ENCODE measurements around the gene MLST8.
"Not testable (repeated sequence)": the region's sequence is repeated elsewhere in the genome, so short reads cannot be mapped to it uniquely, and the experiment has no call there.

Gene MLST8

DNA sequence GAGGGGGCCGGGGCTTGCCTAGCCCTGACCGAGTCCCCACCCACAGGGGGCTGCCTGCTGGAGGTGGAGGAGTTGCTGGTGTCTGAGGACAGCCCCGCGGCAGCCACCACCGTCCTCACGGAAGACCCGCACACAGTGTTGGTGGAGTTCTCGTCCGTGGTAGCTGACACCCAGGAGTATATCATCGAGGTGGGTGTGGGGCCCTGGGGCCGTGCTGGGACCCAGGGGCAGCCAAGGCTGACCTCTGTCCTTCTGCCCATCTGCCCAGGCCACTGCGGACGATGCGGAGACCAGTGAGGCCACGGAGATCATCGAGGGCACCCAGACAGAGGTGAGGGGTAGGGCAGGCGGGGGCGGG, 29.5 kb downstream of the MLST8 start:
- Mint-ChIP-seq H3K27ac (no peak overlapping the region), H3K4me3 (no peak overlapping the region), H3K4me1 (ENCODE audit: low read depth) (no peaks in the 10 kb centered on the region), H3K36me3 (ENCODE audit: low read depth) (peaks cover 8% of the 10 kb centered on the region), H3K27me3 (peaks cover 2% of the 10 kb centered on the region), H3K9me3 (no peaks in the 10 kb centered on the region)

DNA sequence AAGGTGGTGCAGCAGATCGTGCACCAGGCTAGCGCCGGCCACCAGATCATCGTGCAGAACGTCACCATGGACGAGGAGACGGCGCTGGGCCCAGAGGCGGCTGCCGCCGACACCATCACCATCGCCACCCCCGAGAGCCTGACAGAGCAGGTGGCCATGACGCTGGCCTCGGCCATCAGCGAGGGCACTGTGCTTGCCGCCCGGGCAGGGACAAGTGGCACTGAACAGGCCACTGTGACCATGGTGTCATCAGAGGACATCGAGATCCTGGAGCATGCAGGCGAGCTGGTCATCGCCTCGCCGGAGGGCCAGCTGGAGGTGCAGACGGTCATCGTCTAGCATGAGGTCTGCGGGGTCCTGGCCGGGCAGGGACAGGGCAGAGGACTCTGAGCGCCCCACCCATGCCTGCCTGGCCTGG, 30.0 kb downstream of the MLST8 start:
- no peak overlapping the region for H3K27ac Mint-ChIP-seq
- no peaks in the 10 kb centered on the region for H3K4me1 Mint-ChIP-seq (ENCODE audit: low read depth)
- H3K9me3 Mint-ChIP-seq, result no peaks in the 10 kb centered on the region
- H3K27me3 Mint-ChIP-seq, result peaks cover 2% of the 10 kb centered on the region
- H3K36me3 Mint-ChIP-seq (ENCODE audit: low read depth), result peaks cover 5% of the 10 kb centered on the region
- no peak overlapping the region for H3K4me3 Mint-ChIP-seq

DNA sequence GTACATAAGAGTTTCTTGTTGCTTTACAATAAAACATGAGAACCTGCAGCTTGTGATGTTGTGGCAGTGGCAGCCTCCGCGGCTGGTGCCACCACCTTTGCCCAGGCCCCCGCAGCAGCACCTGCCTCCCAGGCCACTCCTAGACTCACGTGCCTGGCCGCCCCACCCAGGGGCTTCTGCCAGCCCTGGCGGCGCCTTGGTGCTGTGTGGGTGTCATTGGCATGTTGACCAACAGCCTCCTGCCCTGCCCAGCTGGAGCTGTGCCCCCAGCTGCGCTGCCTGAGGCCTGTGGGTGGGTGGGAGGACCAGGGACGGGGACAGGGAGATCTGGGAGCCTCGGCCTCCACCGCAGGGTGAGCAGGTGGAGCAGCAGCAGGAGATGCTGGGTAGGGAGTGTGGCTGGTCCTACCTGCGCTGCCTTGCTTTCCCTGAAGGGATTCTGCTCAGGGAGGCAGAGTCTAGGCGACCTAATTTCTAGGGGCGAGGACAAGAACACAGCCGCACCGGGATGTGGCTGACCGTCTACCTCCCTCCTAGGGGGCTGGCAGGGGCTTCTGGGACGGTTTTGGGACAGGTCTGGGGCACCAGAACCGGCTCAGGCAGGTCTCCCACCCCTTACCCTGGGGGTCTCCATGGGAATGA, 30.6 kb downstream of the MLST8 start:
- Mint-ChIP-seq H3K36me3 (ENCODE audit: low read depth) (peaks cover 4% of the 10 kb centered on the region), H3K27me3 (peaks cover 2% of the 10 kb centered on the region), H3K27ac (no peak overlapping the region), H3K4me1 (ENCODE audit: low read depth) (no peaks in the 10 kb centered on the region), H3K4me3 (no peak overlapping the region), H3K9me3 (no peaks in the 10 kb centered on the region)

DNA sequence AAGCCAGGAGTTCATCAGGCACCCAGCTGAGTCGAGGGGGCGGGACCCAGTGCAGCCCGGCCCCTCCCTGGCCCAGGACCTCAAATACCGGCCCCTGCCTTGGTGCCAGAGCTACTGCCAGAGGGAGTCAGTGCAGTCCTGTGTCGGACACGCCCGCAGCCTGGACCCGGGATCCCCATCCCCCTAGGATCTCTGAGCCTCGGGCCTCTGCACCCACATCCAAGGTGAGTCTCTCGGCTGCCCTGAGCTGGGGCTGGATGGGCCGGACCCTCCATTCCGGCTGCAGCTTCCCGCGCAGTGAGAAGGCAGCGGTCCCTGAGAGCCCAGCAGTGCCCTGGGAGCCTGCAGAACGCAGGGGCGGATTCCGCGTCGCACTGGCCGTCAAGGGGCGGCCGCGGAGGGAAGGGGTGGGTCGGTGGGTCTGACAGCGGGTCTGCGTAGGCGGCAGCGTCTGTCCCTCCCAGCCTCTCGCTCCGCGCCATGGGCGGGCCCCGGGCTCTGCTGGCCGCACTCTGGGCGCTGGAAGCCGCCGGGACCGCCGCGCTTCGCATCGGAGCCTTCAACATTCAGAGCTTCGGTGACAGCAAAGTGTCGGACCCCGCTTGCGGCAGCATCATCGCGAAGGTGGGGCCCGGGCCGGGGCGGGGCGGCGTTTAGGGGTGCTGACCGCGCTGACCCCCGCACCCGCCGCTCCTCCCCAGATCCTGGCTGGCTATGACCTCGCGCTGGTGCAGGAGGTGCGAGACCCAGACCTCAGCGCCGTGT, 31.3 kb downstream of the MLST8 start, which contains the start of gene DNASE1L2:
DNASE1L2 (plus strand) TSS at position 108 of the 765 bp plus-strand sequence; CDS start at position 481, 373 bp downstream.
- no peak within 1 kb of the TSS for H3K4me3 Mint-ChIP-seq
- H3K27me3 Mint-ChIP-seq, result peaks cover 2% of the 10 kb centered on the region
- H3K9me3 Mint-ChIP-seq, result no peaks in the 10 kb centered on the region
- H3K36me3 Mint-ChIP-seq (ENCODE audit: low read depth), result peaks cover 4% of the 10 kb centered on the region
- no peaks in the 10 kb centered on the region for H3K4me1 Mint-ChIP-seq (ENCODE audit: low read depth)
- no peak within 1 kb of the TSS for H3K27ac Mint-ChIP-seq

DNA sequence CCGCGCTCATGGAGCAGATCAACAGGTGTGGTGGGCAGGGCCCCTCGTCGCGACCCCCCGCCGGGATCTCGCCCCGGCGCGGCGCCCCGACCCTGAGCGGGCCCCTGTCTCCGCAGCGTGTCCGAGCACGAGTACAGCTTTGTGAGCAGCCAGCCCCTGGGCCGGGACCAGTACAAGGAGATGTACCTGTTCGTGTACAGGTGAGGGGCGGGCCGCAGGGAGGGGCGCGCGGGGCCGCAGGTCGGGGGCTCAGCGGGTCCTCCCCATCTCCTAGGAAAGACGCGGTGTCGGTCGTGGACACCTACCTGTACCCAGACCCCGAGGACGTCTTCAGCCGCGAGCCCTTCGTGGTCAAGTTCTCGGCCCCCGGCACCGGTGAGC, 31.8 kb downstream of the MLST8 start:
- H3K9me3 Mint-ChIP-seq, result no peaks in the 10 kb centered on the region
- no peaks in the 10 kb centered on the region for H3K4me1 Mint-ChIP-seq (ENCODE audit: low read depth)
- no peak overlapping the region for H3K27ac Mint-ChIP-seq
- peaks cover 2% of the 10 kb centered on the region for H3K27me3 Mint-ChIP-seq
- peaks cover 7% of the 10 kb centered on the region for H3K36me3 Mint-ChIP-seq (ENCODE audit: low read depth)
- H3K4me3 Mint-ChIP-seq, result no peak overlapping the region

DNA sequence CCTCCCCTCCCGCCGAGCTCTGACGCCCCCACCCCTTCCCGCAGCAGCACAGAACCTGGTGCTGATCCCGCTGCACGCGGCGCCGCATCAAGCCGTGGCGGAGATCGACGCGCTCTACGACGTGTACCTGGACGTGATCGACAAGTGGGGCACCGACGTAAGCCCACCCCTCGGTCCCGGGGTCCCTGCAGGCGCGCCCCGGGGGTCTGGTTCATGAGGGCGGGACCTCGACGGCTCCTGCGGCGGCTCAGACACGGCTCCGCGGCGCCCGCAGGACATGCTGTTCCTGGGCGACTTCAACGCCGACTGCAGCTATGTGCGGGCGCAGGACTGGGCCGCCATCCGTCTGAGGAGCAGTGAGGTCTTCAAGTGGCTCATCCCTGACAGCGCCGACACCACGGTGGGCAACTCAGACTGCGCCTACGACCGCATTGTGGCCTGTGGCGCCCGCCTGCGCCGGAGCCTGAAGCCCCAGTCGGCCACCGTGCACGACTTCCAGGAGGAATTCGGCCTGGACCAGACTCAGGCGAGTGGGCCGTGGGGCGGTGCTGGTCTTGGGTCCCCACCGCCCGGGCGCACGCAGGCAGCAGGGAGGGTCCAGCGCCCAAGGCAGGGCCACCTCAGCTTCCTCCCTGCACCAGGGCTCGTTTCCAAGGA, 32.4 kb downstream of the MLST8 start:
- Mint-ChIP-seq H3K27me3 (peaks cover 2% of the 10 kb centered on the region), H3K36me3 (ENCODE audit: low read depth) (peaks cover 12% of the 10 kb centered on the region), H3K4me3 (no peak overlapping the region), H3K9me3 (no peaks in the 10 kb centered on the region), H3K4me1 (ENCODE audit: low read depth) (no peaks in the 10 kb centered on the region), H3K27ac (no peak overlapping the region)

DNA sequence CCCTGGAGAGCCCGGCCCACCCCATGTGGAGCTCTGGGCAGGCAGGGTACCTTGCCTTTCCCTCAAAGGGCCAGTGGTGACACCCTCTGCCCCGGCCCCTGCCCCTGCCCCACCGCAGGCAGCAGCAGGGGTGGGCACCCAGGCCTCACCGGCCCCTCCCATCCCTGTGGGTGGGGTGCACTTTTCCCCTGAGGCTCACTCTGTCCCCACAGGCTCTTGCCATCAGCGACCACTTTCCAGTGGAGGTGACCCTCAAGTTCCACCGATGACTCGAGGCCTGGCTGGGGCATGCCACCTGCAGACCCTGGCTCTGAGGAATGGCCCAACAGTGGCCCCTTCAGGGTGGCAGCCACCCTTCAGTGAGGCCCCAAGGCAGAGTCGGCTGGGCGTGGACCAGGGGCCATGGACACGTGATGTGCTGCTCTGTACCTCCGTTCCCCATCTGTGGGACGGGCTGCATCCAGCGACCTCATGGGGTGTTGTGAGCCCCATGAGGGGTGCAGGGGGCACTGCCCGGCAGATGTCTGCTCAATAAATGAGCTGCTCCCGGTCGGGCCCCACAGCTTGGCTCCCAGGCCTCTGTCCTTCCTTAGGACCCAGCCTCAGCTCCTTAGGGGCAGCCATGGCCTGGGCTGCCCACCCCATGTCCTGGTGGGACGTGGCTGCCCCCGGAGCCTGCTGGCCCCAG, 33.0 kb downstream of the MLST8 start:
- H3K27me3 Mint-ChIP-seq, result peaks cover 2% of the 10 kb centered on the region
- no peak overlapping the region for H3K4me3 Mint-ChIP-seq
- no peak overlapping the region for H3K27ac Mint-ChIP-seq
- H3K4me1 Mint-ChIP-seq (ENCODE audit: low read depth), result no peaks in the 10 kb centered on the region
- H3K36me3 Mint-ChIP-seq (ENCODE audit: low read depth), result peaks cover 13% of the 10 kb centered on the region
- H3K9me3 Mint-ChIP-seq, result no peaks in the 10 kb centered on the region

DNA sequence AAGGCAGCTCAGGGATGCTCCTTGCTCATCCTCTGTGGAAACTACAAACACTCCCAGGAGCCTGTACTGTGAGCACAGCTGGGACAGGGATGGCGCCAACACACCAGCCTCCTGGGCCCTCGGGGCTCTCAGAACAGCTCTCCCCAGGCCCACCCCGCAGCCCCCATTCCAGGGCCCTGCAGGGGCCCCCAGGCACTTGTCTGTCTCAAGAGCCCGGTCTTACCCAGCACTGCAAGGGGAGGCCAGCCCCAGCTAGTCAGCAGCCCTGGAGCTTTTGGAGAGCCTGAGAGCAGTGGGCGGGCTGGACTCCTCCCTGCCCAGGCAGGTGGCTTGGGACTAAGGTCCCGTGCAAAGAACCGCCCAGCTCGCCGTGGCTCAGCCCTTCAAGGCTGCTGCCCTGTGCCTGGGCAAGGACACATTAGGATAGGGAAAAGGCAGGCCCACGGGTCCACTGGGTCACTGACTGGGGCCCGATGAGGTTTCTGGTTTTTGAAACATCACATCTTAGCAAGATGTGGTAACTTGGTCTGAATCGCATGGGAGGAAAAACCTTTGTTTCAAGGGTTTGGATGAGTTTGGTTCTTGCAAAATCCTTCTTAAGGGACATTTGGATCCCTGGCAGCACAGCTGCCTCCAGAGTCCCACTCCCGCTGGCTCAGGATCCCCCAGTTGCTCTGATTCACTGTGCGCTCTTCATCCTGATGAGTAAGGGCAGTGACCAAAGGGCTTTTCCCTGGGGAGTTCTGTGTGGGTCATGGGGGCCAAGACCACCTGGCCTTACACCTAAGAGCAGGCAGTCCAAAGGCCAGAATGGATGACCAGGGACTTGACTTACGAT, 33.8 kb downstream of the MLST8 start:
- H3K27ac Mint-ChIP-seq, result no peak overlapping the region
- peaks cover 16% of the 10 kb centered on the region for H3K36me3 Mint-ChIP-seq (ENCODE audit: low read depth)
- H3K27me3 Mint-ChIP-seq, result peaks cover 2% of the 10 kb centered on the region
- no peaks in the 10 kb centered on the region for H3K4me1 Mint-ChIP-seq (ENCODE audit: low read depth)
- no peak overlapping the region for H3K4me3 Mint-ChIP-seq
- H3K9me3 Mint-ChIP-seq, result no peaks in the 10 kb centered on the region

DNA sequence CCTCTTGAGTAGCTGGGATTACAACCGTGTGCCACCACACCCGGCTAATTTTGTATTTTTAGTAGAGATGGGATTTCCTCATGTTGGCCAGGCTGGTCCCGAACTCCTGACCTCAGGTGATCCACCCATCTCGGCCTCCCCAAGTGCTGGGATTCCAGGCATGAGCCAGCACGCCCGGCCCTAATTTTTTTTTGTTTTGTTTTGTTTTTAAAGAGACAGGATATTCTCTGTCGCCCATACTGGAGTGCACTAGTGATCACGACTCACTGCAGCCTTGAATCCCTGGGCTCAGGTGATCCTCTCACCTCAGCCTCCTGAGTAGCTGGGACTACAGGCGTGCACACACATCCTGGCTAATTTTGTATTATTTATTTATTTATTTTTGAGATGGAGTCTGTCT, 35.1 kb downstream of the MLST8 start:
- not testable (repeated sequence) for H3K9me3 Mint-ChIP-seq; H3K27me3 Mint-ChIP-seq; H3K4me3 Mint-ChIP-seq; H3K27ac Mint-ChIP-seq; H3K4me1 Mint-ChIP-seq (ENCODE audit: low read depth)
- H3K36me3 Mint-ChIP-seq (ENCODE audit: low read depth), result peaks cover 15% of the 10 kb centered on the region

DNA sequence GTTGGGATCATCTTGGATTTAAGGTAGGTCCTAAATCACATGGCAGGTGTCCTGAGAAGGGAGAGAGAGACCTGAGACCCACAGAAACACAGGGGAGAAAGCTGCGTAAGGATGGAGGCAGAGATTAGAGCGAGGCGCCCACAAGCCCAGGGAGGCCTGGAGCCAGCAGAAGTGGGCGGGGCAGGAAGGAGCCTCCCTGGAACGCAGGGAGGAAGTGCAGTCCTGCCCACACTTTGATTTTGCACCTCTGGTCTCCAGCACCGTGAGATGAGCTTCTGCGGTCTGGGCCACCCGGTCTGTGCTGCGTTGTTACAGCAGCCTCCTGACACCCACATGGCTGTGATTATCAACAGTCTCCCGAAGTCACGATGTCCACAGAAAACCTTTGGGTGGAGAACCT, 37.3 kb downstream of the MLST8 start:
- H3K27ac Mint-ChIP-seq, result no peak overlapping the region

DNA sequence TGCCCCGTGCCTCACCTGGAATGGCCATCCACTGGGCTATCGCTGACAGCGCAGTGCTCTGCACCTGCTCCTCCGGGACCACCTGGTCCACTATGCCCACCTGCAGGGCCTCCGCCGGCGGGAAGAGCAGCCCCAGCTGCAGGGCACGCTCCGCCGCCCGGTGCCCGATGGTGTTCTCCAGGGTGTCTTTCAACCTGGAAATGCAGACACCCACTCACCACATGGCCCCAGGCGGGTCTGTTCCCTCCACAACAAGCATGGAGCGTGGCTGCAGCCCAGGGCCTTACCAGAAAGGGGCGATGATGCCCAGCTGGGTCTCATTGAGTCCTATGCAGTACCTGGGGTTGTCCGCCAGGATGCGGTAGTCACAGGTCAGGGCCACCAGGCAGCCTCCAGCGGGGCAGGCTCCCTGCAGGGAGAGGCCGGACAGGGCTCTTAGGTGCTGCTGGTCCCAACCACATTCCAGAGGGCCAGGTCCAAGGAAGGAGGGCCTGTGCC, 37.8 kb downstream of the MLST8 start:
- no peaks in the 10 kb centered on the region for H3K27me3 Mint-ChIP-seq
- peaks cover 24% of the 10 kb centered on the region for H3K36me3 Mint-ChIP-seq (ENCODE audit: low read depth)
- H3K9me3 Mint-ChIP-seq, result no peaks in the 10 kb centered on the region
- no peak overlapping the region for H3K4me3 Mint-ChIP-seq
- H3K4me1 Mint-ChIP-seq (ENCODE audit: low read depth), result no peaks in the 10 kb centered on the region
- H3K27ac Mint-ChIP-seq, result no peak overlapping the region

More for the DNA sequence above, 37.3 kb downstream of the MLST8 start:
- H3K36me3 Mint-ChIP-seq (ENCODE audit: low read depth), result peaks cover 22% of the 10 kb centered on the region
- H3K27me3 Mint-ChIP-seq, result no peaks in the 10 kb centered on the region
- H3K4me1 Mint-ChIP-seq (ENCODE audit: low read depth), result no peaks in the 10 kb centered on the region
- H3K4me3 Mint-ChIP-seq, result no peak overlapping the region
- no peaks in the 10 kb centered on the region for H3K9me3 Mint-ChIP-seq

DNA sequence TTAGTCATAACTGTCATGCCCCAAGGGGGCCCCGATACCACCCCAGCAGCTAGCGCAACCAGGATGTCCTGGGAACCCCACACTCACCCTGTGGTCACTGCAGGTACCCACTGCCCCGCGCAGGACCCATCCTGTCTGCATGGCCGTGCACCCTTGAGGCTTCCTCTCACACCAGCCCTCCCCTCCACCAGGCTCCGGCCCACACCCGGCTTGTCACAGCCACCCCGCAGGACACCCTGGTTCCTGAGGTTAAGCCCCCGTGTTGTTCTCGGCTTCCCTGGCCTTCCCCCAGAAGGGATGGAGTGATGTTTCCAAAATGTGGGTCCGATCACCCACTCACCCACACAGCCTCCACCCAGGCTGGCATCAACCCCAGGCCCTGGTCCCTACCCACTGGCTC, 38.5 kb downstream of the MLST8 start:
- H3K9me3 Mint-ChIP-seq, result no peaks in the 10 kb centered on the region
- no peaks in the 10 kb centered on the region for H3K4me1 Mint-ChIP-seq (ENCODE audit: low read depth)
- H3K36me3 Mint-ChIP-seq (ENCODE audit: low read depth), result peaks cover 24% of the 10 kb centered on the region
- H3K4me3 Mint-ChIP-seq, result no peak overlapping the region
- H3K27ac Mint-ChIP-seq, result no peak overlapping the region
- no peaks in the 10 kb centered on the region for H3K27me3 Mint-ChIP-seq

DNA sequence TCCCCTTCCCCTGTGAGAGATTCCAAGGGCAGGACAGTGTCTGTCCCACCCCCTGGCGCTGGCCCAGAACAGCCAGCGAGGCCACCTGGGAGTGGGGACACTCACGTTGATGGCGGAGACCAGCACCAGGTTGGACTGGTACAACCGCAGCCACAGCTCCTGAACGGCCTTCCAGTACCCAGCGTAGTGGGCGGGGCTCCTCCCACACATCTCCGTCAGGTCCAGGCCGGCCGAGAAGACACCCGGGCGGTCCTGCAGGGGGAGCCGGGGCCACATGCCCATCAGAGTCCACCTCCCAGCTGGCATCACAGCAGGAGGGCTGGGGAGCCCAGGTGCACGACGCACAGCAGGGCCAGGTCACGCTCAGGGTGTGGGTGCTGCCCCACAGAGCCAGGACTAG, 39.0 kb downstream of the MLST8 start:
- H3K4me1 Mint-ChIP-seq (ENCODE audit: low read depth), result no peaks in the 10 kb centered on the region
- no peak overlapping the region for H3K27ac Mint-ChIP-seq
- no peak overlapping the region for H3K4me3 Mint-ChIP-seq
- H3K9me3 Mint-ChIP-seq, result no peaks in the 10 kb centered on the region
- no peaks in the 10 kb centered on the region for H3K27me3 Mint-ChIP-seq
- H3K36me3 Mint-ChIP-seq (ENCODE audit: low read depth), result peaks cover 24% of the 10 kb centered on the region

Measured in stimulated activated naive CD8-positive, alpha-beta T cell treated with anti-CD3 and anti-CD28 coated beads, Interleukin-15, Interleukin-2, amounts not matched to agents 100 ng/mL and 50 ng/mL, for 24 hours (primary cell).